HG03045 (cell line): ENCODE data around the gene TRIM62.

Experiments
- ATAC-seq: cut with Tn5 transposase; IDR thresholded peaks from one replicate; pipeline ENCODE4 v1.9.1; 2021; ENCODE audit warnings: mild to moderate bottlenecking, moderate library complexity; ENCODE audit not compliant: unreplicated experiment

TRIM62 gene

GRCh38 chr1:33162141-33162540 lies 19.7 kb downstream of the TRIM62 start:
- ATAC-seq, result no peak

GRCh38 chr1:33161061-33161681 lies 20.7 kb downstream of the TRIM62 start:
- no peak for ATAC-seq

DNA sequence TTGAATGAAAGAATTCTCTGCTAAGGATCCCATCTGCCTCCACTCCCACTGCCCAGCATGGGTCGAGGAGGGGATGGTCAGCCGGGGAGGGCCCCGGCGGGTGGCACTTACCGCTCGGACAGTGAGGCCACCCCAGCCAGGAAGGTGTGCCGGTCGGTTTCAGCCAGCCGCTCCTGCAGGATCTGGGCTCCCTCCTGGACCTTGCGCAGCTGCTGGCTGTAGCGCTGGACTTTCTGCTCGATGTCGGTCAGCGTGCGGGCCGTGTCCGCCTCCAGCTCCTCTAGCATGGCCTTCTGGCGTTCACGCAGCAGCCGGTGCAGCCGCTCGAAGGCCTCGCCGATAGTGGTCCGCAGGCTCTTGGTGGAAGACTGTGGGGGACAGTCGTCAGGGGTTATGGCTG lies 22.3 kb downstream of the TRIM62 start:
- no peak for ATAC-seq

DNA sequence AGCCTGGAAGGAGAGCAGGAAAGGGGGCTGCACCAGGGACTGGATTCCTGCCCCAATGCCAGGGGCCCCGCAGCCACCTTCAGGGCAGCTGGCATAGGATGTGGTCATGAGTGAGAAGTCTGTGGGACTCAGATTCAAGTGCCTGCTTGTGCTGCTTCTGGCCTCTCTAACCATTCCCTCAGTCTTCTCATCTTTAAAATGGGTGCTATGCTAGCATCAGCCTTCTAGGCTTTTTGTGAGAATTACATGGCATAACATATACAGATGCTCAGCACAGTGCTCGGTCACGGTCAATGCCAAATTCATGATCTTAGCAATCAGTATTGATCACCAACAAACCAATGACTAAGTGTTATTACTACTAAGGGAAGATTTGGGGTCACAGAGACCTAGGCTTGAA lies 23.5 kb downstream of the TRIM62 start:
- no peak for ATAC-seq

DNA sequence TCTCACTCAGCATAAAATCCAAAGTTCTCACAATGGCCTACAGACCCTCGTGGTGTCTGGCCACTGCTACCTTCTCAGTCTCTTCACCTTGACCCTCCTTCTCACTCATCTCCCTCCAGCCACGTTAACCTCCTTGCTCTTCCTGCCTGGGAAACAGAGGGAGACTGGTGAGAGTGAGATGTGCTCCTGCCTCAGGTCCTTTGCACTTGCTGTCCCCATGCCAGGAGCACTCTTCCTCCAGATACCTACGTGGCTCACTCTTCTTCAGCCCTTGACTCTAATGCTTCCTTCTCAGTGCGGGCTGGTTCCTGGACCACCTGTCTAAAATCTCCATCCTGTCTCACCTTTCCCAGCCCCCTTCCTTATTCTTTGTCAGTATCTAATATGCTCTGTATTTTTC lies 24.7 kb downstream of the TRIM62 start:
- ATAC-seq, result no peak

GRCh38 chr1:33155877-33156538 lies 25.8 kb downstream of the TRIM62 start:
- ATAC-seq, result no peak

GRCh38 chr1:33153650-33154049 lies 28.2 kb downstream of the TRIM62 start:
- ATAC-seq, result no peak

DNA sequence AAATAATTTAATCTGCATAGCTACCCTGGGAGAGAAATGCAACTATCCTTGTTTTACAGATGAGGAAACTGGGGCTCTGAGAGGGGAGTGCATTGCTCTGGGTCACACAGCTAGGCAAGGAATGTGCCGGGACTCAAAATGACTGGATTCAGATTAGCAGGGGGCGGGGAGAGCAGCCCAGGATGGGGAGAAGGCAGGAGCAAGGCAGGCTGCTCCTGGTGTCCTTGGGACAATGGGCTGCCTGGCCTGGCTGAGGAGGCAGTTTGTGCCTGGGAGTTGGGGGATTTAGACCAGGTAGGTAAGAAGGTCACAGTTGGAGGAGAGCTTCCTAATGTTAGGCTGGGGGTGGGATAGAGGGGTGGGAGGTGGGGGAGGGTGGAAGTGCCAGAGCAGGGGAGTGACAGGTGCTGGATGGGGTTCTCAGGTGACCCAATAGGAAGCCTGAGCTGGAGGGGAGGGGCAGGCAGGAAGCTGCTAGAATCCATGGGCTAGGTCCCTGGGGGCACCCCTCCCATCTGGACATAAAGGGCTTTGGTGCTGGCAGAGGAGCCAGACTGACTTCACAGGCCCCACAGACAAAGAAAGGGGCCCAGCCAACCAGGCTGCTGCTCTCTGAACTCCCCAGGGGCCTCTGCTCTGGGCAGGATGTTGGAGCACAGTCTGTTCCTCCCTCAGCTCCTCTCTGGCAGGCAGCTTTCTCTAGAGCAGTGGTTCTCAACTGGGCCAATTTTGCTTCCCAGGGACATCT lies 29.0 kb downstream of the TRIM62 start:
- ATAC-seq, result no peak

DNA sequence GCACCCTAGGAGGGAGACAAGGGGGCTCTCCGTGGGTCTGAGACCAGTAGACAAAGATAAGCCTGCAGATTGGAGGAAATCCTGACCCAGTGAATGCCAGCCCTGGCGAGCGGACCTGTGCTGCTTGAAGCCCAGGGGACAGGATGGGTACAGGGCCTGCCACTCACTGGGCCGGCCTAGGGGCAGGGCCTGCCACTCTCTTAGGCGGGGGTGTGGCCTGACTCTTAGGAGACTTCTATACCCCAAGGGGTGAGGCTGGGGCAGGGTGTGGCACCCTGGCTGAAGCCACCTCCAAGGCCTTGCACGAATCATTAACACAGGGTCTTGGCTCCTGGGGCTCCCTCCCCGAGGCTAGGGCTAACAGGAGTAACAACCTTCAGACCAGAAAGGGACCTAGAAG lies 30.7 kb downstream of the TRIM62 start:
- ATAC-seq, result no peak

DNA sequence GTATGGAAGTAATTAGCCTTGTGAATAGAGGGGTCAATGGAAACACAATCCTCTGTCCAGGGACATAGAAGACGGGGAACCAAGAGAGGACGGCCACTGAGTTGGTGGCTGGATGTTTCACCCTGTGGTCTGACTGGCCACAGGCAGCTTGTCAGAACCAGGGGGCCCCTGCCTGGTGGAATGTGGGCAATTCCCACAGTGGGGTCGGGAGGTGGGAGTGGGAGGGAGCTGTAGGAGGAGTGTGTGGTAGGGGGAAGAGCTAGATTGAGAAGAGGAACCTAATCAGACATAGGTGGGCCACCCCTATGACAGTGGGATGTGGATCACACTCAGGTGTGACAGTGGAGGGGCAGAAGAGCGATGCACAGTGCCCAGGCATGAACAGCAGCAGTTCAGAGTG lies 31.3 kb downstream of the TRIM62 start:
- ATAC-seq, result no peak

GRCh38 chr1:33149453-33150190 lies 32.2 kb downstream of the TRIM62 start:
- ATAC-seq, result no peak

DNA sequence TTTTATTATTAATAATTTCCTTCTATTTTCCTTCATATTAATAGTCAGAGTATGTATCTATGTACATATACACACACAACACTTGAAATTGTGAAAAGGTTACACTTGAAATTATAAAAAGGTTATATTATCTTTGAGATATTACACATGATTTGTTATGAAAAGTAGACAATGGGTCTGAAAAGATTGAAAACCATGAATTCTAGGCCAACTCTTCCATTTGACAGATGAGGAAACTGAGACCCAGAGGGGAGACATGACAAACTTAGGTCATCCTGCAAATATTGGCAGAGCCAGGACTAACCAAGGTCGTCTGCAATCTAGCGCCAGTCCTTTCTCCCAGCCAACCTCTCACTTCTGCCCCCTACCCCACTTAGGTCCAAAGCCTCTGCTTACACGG lies 33.2 kb downstream of the TRIM62 start:
- no peak for ATAC-seq

- ATAC-seq, result no peak
These were observed 33.9 kb downstream of the TRIM62 start for GRCh38 chr1:33147997-33148314.

DNA sequence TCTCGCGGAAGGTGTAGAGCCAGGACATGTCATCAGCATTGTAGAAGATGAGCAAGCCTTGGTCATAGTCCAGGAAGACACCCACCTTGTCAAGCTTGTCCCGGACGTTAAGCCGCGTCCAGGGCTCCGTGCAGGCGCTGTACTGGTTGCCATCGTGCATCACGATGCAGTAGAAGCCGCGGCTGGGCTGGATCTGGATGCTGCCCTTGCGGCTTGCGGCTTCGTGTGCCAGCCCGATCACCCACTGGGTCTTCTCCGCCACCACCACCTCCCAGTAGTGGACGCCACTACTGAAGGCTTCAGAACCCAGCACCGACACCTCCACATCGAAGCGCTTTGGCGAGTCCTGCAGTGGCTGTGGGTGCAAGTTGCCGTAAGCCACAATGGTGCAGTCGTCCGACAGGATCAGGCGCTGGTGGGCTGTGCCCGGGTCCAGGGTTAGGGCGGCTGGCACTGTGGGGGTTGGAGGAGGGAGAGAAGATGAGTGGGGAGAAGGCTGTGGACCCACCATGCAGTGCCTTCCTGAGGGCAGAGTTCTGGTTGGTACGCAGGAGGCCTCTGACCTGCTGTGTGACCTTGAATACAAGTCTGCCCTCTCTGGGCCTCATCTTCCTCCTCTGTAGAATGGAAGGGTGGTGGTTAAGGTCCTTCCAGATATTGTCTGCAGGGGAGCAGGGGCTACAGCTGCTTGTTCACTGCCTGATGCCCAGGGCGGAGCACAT lies 34.4 kb downstream of the TRIM62 start:
- no peak for ATAC-seq

GRCh38 chr1:33146003-33146402 lies 35.8 kb downstream of the TRIM62 start:
- ATAC-seq, result no peak

GRCh38 chr1:33143698-33144097 lies 38.1 kb downstream of the TRIM62 start:
- ATAC-seq, result no peak

- ATAC-seq, result no peak
These were observed 38.7 kb downstream of the TRIM62 start for GRCh38 chr1:33143176-33143575.

DNA sequence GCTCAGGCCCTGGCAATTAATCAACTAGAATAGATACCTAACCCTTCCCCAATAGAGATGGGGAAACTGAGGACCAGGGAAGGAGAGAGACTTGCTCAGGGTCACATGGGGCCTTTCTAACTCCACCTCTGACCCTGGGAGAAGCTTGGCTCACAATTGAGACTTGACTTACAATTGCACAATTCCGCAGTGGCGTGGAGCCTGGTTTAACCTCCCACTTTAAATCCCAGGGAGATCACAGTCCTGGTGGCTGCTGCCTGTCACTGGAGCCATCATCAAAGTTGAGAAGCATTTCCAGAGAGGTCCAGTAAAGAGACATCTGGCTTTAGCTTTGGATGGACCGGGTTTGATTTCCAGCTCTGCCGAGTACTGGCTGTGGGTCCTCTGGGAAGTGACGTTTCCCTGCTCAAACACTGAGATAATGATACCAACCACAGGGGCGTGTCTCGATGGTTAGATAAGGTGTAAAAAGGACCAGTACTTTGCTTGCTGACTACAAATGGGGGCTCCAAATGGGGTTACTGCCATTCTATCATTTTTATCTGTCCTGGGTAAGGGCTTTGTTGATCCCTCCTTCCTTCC lies 39.3 kb downstream of the TRIM62 start:
- no peak for ATAC-seq

GRCh38 chr1:33141781-33142180 lies 40.1 kb downstream of the TRIM62 start:
- ATAC-seq, result no peak

DNA sequence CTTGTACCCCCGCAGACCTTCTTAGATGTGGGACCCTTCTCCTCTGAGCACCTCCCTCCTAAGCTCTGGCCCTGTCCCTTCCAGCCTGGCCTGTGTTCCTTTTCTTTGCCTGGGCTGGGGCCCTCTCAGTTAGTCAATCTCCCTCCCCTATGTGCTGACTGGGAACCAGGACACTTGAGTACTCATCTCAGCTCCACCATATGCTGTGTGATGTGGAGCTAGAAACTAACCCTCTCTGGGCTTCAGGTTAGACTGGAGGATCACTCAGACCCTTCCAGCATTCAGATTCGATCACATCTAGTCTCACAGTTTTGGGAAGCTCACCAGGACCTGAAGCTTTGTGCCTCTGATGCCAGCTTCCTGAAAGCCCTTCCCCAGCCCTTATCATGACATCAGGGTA lies 40.6 kb downstream of the TRIM62 start:
- no peak for ATAC-seq
